Pons (tissue), 1 donor: ENCODE results near the gene RGS8.

Source experiments
- DNase-seq: peaks from one replicate; pipeline ENCODE4 v3.0.0-alpha.2; 2016; ENCODE audit warnings: low spot score

RGS8 gene

GRCh38 chr1:182639330-182639729, 45.1 kb downstream of the RGS8 start:
- DNase-seq = no peak

- no peak for DNase-seq
Measured at GRCh38 chr1:182637769-182638168, 46.6 kb downstream of the RGS8 start.

GRCh38 chr1:182635871-182636270, 48.5 kb downstream of the RGS8 start:
- DNase-seq = no peak
